Subcutaneous abdominal adipose tissue (tissue), 5 donors: ENCODE data around the gene NTRK3.

Experiments
- H3K27ac ChIP-seq: one replicate; pipeline ENCODE4 v1.7.0; 2013; ENCODE audit warnings: low read depth, mild to moderate bottlenecking, inconsistent platforms, low read length, moderate library complexity
- H3K27me3 ChIP-seq, 5 donors: one replicate each; pipeline ENCODE4 v1.7.0; 2013; ENCODE audit warnings: low read length in 5 of 5, inconsistent platforms in 1 of 5; ENCODE audit not compliant: control insufficient read depth in 5 of 5, insufficient read depth in 4 of 5
- H3K36me3 ChIP-seq, 5 donors: one replicate each; pipeline ENCODE4 v1.7.0; 2013; ENCODE audit warnings: low read length in 5 of 5; ENCODE audit not compliant: control insufficient read depth in 5 of 5, insufficient read depth in 5 of 5
- H3K4me1 ChIP-seq, 5 donors: one replicate each; pipeline ENCODE4 v1.7.0; 2013; ENCODE audit warnings: low read length in 5 of 5, mild to moderate bottlenecking in 3 of 5, moderate library complexity in 1 of 5; ENCODE audit not compliant: control insufficient read depth in 5 of 5, insufficient read depth in 5 of 5
- H3K4me3 ChIP-seq, 5 donors: one replicate each; pipeline ENCODE4 v1.7.0; 2013; ENCODE audit warnings: low read length in 5 of 5, low read depth in 1 of 5
- H3K9ac ChIP-seq, 5 donors: one replicate each; pipeline ENCODE4 v1.7.0; 2013; ENCODE audit warnings: low read length in 5 of 5, mild to moderate bottlenecking in 4 of 5, moderate library complexity in 3 of 5
- H3K9me3 ChIP-seq, 5 donors: one replicate each; pipeline ENCODE4 v1.7.0; 2013; ENCODE audit warnings: low read length in 5 of 5; ENCODE audit not compliant: control insufficient read depth in 5 of 5
- donor health status: healthy.
- donor health status: healthy.
- donor health status: healthy.
- donor health status: healthy.
- donor health status: healthy.

The NTRK3 gene

GRCh38 chr15:88218557-88219221, 37.9 kb downstream of the NTRK3 start:
- peaks cover 0 to 6% (median 0%) of the 10 kb centered on the region in 5 donors for H3K9me3 ChIP-seq
- H3K9ac ChIP-seq = no peak overlapping the region
- peaks cover 3 to 19% (median 17%) of the 10 kb centered on the region in 5 donors for H3K4me1 ChIP-seq
- no peak overlapping the region for H3K4me3 ChIP-seq
- H3K36me3 ChIP-seq = no peaks in the 10 kb centered on the region
- H3K27me3 ChIP-seq = no peaks in the 10 kb centered on the region
- H3K27ac ChIP-seq = no peak overlapping the region

GRCh38 chr15:88215066-88215648, 41.4 kb downstream of the NTRK3 start:
- Histone ChIP-seq H3K27me3 (no peaks in the 10 kb centered on the region), H3K4me3 (no peak overlapping the region), H3K9ac (no peak overlapping the region), H3K36me3 (no peaks in the 10 kb centered on the region), H3K4me1 (peaks cover 0 to 8% (median 6%) of the 10 kb centered on the region in 5 donors), H3K9me3 (peaks cover 0 to 6% (median 0%) of the 10 kb centered on the region in 5 donors), H3K27ac (no peak overlapping the region)

- Histone ChIP-seq H3K9me3 (no peaks in the 10 kb centered on the region), H3K27me3 (peaks cover 0 to 3% (median 0%) of the 10 kb centered on the region in 5 donors), H3K9ac (no peak overlapping the region), H3K27ac (no peak overlapping the region), H3K4me3 (no peak overlapping the region), H3K36me3 (no peaks in the 10 kb centered on the region), H3K4me1 (no peaks in the 10 kb centered on the region)
Observed at GRCh38 chr15:88209111-88209510, 47.4 kb downstream of the NTRK3 start.

- H3K27ac ChIP-seq = no peak overlapping the region
- no peak overlapping the region for H3K4me3 ChIP-seq
- no peaks in the 10 kb centered on the region for H3K36me3 ChIP-seq
- no peak overlapping the region for H3K9ac ChIP-seq
- no peaks in the 10 kb centered on the region for H3K4me1 ChIP-seq
- H3K27me3 ChIP-seq = peaks cover 0 to 3% (median 0%) of the 10 kb centered on the region in 5 donors
- H3K9me3 ChIP-seq = no peaks in the 10 kb centered on the region
Observed at GRCh38 chr15:88208396-88208795, 48.1 kb downstream of the NTRK3 start.

- H3K27me3 ChIP-seq = peaks cover 0 to 3% (median 0%) of the 10 kb centered on the region in 5 donors
- H3K9me3 ChIP-seq = no peaks in the 10 kb centered on the region
- H3K4me3 ChIP-seq = no peak overlapping the region
- peaks cover 0 to 2% (median under 1%) of the 10 kb centered on the region in 5 donors for H3K4me1 ChIP-seq
- no peaks in the 10 kb centered on the region for H3K36me3 ChIP-seq
- no peak overlapping the region for H3K9ac ChIP-seq
- no peak overlapping the region for H3K27ac ChIP-seq
Observed at GRCh38 chr15:88207565-88207964, 49.0 kb downstream of the NTRK3 start.

- H3K27me3 ChIP-seq = peaks cover 0 to 3% (median 0%) of the 10 kb centered on the region in 5 donors
- H3K27ac ChIP-seq = no peak overlapping the region
- peaks cover 0 to 16% (median 10%) of the 10 kb centered on the region in 5 donors for H3K4me1 ChIP-seq
- H3K9me3 ChIP-seq = no peaks in the 10 kb centered on the region
- H3K9ac ChIP-seq = no peak overlapping the region
- no peaks in the 10 kb centered on the region for H3K36me3 ChIP-seq
- H3K4me3 ChIP-seq = no peak overlapping the region
Observed at GRCh38 chr15:88204584-88204983, 52.0 kb downstream of the NTRK3 start.

DNA sequence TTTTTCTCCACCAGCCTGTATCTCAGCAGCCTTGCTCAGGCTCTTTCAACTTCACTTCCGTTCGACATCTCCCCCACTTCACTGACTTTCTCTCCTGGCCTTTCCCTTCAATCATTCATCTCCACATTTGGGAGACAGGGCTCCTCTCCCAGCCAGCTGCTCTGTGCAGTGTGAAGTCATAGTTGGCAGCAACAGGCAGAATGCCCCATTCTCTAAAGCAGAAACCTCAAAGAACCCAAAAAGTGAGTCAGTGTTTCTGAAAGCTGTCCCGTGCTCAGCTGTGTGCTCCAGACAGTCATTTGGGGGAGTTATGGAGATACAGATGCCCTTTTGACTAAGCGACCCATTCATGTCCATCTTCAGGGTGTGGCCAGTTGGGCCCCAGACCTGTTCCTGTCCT, 54.3 kb downstream of the NTRK3 start:
- H3K27me3 ChIP-seq = no peaks in the 10 kb centered on the region
- no peak overlapping the region for H3K4me3 ChIP-seq
- no peak overlapping the region for H3K27ac ChIP-seq
- H3K4me1 ChIP-seq = peaks cover 0 to 19% (median 10%) of the 10 kb centered on the region in 5 donors
- H3K9me3 ChIP-seq = no peaks in the 10 kb centered on the region
- no peaks in the 10 kb centered on the region for H3K36me3 ChIP-seq
- H3K9ac ChIP-seq = no peak overlapping the region

- no peaks in the 10 kb centered on the region for H3K27me3 ChIP-seq
- no peak overlapping the region for H3K4me3 ChIP-seq
- H3K36me3 ChIP-seq = no peaks in the 10 kb centered on the region
- H3K4me1 ChIP-seq = peaks cover 0 to 19% (median 10%) of the 10 kb centered on the region in 5 donors
- H3K27ac ChIP-seq = no peak overlapping the region
- H3K9ac ChIP-seq = no peak overlapping the region
- H3K9me3 ChIP-seq = no peaks in the 10 kb centered on the region
Observed at GRCh38 chr15:88201207-88201606, 55.3 kb downstream of the NTRK3 start.

GRCh38 chr15:88196961-88197360, 59.6 kb downstream of the NTRK3 start:
- Histone ChIP-seq H3K27me3 (peaks cover 0 to 3% (median 0%) of the 10 kb centered on the region in 5 donors), H3K36me3 (no peaks in the 10 kb centered on the region), H3K4me1 (peaks cover 0 to 11% (median 2%) of the 10 kb centered on the region in 5 donors), H3K4me3 (no peak overlapping the region), H3K27ac (no peak overlapping the region), H3K9ac (no peak overlapping the region), H3K9me3 (no peaks in the 10 kb centered on the region)

DNA sequence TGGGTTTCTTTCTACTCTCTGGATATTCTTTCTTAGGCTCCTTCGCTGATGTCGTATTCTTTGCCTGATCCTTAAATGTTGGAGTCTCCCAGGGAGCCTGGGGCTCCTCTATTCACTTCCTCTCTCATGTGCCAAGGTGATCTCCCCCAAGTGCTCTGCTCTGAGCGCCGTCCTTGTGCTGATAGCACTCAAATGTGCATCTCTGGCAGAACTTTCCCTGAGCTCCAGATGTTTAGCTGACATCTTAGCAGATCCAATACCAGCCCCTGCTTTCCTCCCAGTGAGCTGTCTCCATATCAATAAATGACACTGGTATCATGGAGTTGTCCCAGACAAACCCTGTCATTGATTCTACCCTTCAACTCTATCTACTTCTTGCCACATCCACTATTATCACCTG, 62.4 kb downstream of the NTRK3 start:
- Histone ChIP-seq H3K4me3 (no peak overlapping the region), H3K27me3 (peaks cover 0 to 5% (median 0%) of the 10 kb centered on the region in 5 donors), H3K4me1 (peaks cover 0 to 10% (median 8%) of the 10 kb centered on the region in 5 donors), H3K9me3 (no peaks in the 10 kb centered on the region), H3K9ac (no peak overlapping the region), H3K36me3 (no peaks in the 10 kb centered on the region), H3K27ac (no peak overlapping the region)
